HEK293 (cell line): ENCODE data around the gene C19orf12.

ENCODE experiments used
- CTCF ChIA-PET: fragments of 350-600 bp; formaldehyde crosslinking; extraction: SDS; loops from one replicate; lab custom pipeline; 2021; ENCODE audit warnings: antibody characterized with exemption; lab: Yijun Ruan, JAX
- POLR2A ChIA-PET: fragments of 300-600 bp; formaldehyde crosslinking; extraction: SDS; loops from one replicate; lab custom pipeline; 2020; ENCODE audit warnings: antibody characterized with exemption, inconsistent platforms; lab: Yijun Ruan, JAX
- H3K27ac ChIP-seq: fragments of 200-500 bp; sonication (Bioruptor generic); 2 replicates; pipeline ENCODE4 v1.5.1; 2014; ENCODE audit warnings: low read depth, low read length, control low read depth, inconsistent platforms; ENCODE audit errors: extremely low read depth
- H3K36me3 ChIP-seq, 2 experiments: fragments of 200-500 bp in 1 of 2; sonication (Bioruptor generic) in 1 of 2; 1 replicate in 1 of 2; 2 replicates in 1 of 2; pipeline ENCODE4 v1.5.1; 2014 to 2017; ENCODE audit warnings: inconsistent platforms in 2 of 2, low read length in 2 of 2; ENCODE audit not compliant: control insufficient read depth in 2 of 2, insufficient read depth in 1 of 2
- H3K4me1 ChIP-seq: fragments of 200-500 bp; sonication (Bioruptor generic); 2 replicates; pipeline ENCODE4 v1.5.1; 2014; ENCODE audit warnings: mild to moderate bottlenecking, low read length, inconsistent platforms; ENCODE audit not compliant: control insufficient read depth, insufficient read depth
- H3K4me3 ChIP-seq: 2 replicates; pipeline ENCODE4 v1.5.1; 2011; ENCODE audit warnings: low read depth, mild to moderate bottlenecking, control low read depth, low read length, moderate library complexity
- H3K9me3 ChIP-seq: fragments of 200-500 bp; sonication (Bioruptor generic); 2 replicates; pipeline ENCODE4 v1.5.1; 2014; ENCODE audit warnings: low read depth, low read length, inconsistent platforms; ENCODE audit not compliant: control insufficient read depth, insufficient read depth
- IKZF3 ChIP-seq: fragments of 450-650 bp; IDR thresholded peaks from 2 replicates; pipeline ENCODE4 v1.5.0; 2018; ENCODE audit warnings: missing biosample characterization, mild to moderate bottlenecking, missing genetic modification characterization, moderate library complexity
- INSM2 ChIP-seq: fragments of 450-650 bp; formaldehyde crosslinking; IDR thresholded peaks from 2 replicates; pipeline ENCODE4 v1.5.1; 2016; ENCODE audit warnings: missing biosample characterization, missing genetic modification characterization
- MYNN ChIP-seq: fragments of 450-650 bp; formaldehyde crosslinking; IDR thresholded peaks from 2 replicates; pipeline ENCODE4 v1.5.1; 2016; ENCODE audit warnings: missing biosample characterization, missing genetic modification characterization, borderline replicate concordance
- PRDM1 ChIP-seq: fragments of 450-650 bp; formaldehyde crosslinking; IDR thresholded peaks from 2 replicates; pipeline ENCODE4; 2016; ENCODE audit warnings: missing biosample characterization, missing genetic modification characterization
- ZBTB21 ChIP-seq: fragments of 450-650 bp; formaldehyde crosslinking; IDR thresholded peaks from 2 replicates; pipeline ENCODE4 v1.5.1; 2017; ENCODE audit warnings: missing biosample characterization, missing genetic modification characterization
- ZBTB44 ChIP-seq: fragments of 450-650 bp; IDR thresholded peaks from 2 replicates; pipeline ENCODE4 v1.5.1; 2018; ENCODE audit warnings: missing biosample characterization, mild to moderate bottlenecking, missing genetic modification characterization
- ZBTB7A ChIP-seq: fragments of 450-650 bp; formaldehyde crosslinking; IDR thresholded peaks from 2 replicates; pipeline ENCODE4 v1.5.1; 2016; ENCODE audit warnings: low read depth, missing biosample characterization, missing genetic modification characterization
- ZFP3 ChIP-seq: fragments of 450-650 bp; formaldehyde crosslinking; IDR thresholded peaks from 2 replicates; pipeline ENCODE4 v1.5.1; 2016; ENCODE audit warnings: low read depth, missing biosample characterization, missing genetic modification characterization
- ZIC2 ChIP-seq: fragments of 450-650 bp; formaldehyde crosslinking; IDR thresholded peaks from 2 replicates; pipeline ENCODE4 v1.5.1; 2016; ENCODE audit warnings: missing biosample characterization, missing genetic modification characterization
- ZNF140 ChIP-seq: fragments of 450-650 bp; formaldehyde crosslinking; IDR thresholded peaks from 2 replicates; pipeline ENCODE4 v1.5.1; 2016; ENCODE audit warnings: missing biosample characterization, missing genetic modification characterization
- ZNF214 ChIP-seq: fragments of 450-650 bp; formaldehyde crosslinking; IDR thresholded peaks from 2 replicates; pipeline ENCODE4 v1.5.1; 2017; ENCODE audit warnings: missing biosample characterization, mild to moderate bottlenecking, missing genetic modification characterization, borderline replicate concordance
- ZNF23 ChIP-seq: fragments of 450-650 bp; formaldehyde crosslinking; IDR thresholded peaks from 2 replicates; pipeline ENCODE4 v1.5.1; 2016; ENCODE audit warnings: missing biosample characterization, missing genetic modification characterization, borderline replicate concordance
- ZNF266 ChIP-seq: fragments of 450-650 bp; formaldehyde crosslinking; IDR thresholded peaks from 2 replicates; pipeline ENCODE4 v1.5.1; 2016; ENCODE audit warnings: missing biosample characterization, missing genetic modification characterization, low read depth
- ZNF302 ChIP-seq: fragments of 450-650 bp; formaldehyde crosslinking; IDR thresholded peaks from 2 replicates; pipeline ENCODE4 v1.5.1; 2016; ENCODE audit warnings: missing biosample characterization, missing genetic modification characterization, low read depth
- ZNF394 ChIP-seq: fragments of 450-650 bp; formaldehyde crosslinking; IDR thresholded peaks from 2 replicates; pipeline ENCODE4 v1.5.1; 2016; ENCODE audit warnings: missing biosample characterization, missing genetic modification characterization, mild to moderate bottlenecking, moderate library complexity, borderline replicate concordance
- ZNF398 ChIP-seq: fragments of 450-650 bp; formaldehyde crosslinking; IDR thresholded peaks from 2 replicates; pipeline ENCODE4 v1.5.1; 2017; ENCODE audit warnings: missing biosample characterization, missing genetic modification characterization
- ZNF488 ChIP-seq: fragments of 450-650 bp; formaldehyde crosslinking; IDR thresholded peaks from 2 replicates; pipeline ENCODE4 v1.5.1; 2016; ENCODE audit warnings: missing biosample characterization, missing genetic modification characterization
- ZNF76 ChIP-seq: fragments of 450-650 bp; formaldehyde crosslinking; IDR thresholded peaks from 2 replicates; pipeline ENCODE4; 2016; ENCODE audit warnings: low read depth, missing biosample characterization, missing genetic modification characterization, borderline replicate concordance
- TF ChIP-seq, protein P1 (sequence below): fragments of 450-650 bp; formaldehyde crosslinking; IDR thresholded peaks from 2 replicates; pipeline ENCODE4 v1.5.1; 2016; ENCODE audit warnings: missing biosample characterization, missing genetic modification characterization

The C19orf12 gene

GRCh38 chr19:29702161-29702962 is 12.7 kb downstream of the C19orf12 start:
- H3K27ac ChIP-seq, result no peak overlapping the region
- H3K4me3 ChIP-seq, result no peak overlapping the region
- CTCF ChIA-PET, result interaction anchor here (0.6 kb wide), 1 partner anchor 151 kb away, joined by 3 read pairs; no protein-coding TSS in a partner anchor
- H3K36me3 ChIP-seq, result peaks cover 30 to 45% of the 10 kb centered on the region in 2 experiments
- POLR2A ChIA-PET, result interaction anchor here (1.2 kb wide), 1 partner anchor 12 kb away, joined by 3 read pairs; the partner anchor contains the start of gene C19orf12
- TF ChIP-seq MYNN (tag by site-specific recombination) (no peak), ZIC2 (tag by site-specific recombination) (peak; percentile 81)
- H3K4me1 ChIP-seq, result no peaks in the 10 kb centered on the region
- H3K9me3 ChIP-seq, result no peaks in the 10 kb centered on the region

DNA sequence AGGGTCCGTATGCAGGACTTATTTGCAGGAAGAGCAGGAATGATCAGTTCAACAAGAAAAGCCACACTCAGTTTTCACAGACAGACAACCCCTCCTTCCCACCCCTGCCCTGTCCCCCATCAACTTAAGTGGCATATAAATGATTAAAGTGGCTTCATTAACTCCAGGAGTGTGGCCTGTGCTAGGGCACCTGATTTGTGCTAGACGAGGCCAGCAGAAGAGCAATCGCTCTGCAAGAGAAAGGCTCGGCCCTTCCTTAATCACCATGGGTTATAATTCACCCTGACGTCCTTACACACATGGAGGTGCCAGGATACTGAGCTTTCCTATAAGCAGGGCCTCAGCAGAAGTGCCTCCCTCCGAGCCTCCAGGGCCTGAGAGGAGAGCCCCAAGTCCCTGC is 14.6 kb downstream of the C19orf12 start:
- Histone ChIP-seq H3K27ac (no peak overlapping the region), H3K9me3 (no peaks in the 10 kb centered on the region), H3K4me1 (no peaks in the 10 kb centered on the region), H3K36me3 (peaks cover 15 to 27% of the 10 kb centered on the region in 2 experiments), H3K4me3 (no peak overlapping the region)
- CTCF ChIA-PET, result interaction anchor here (0.8 to 3.1 kb wide), 7 partner anchors 9 to 113 kb away, joined by 3 to 25 read pairs (median 4); partner anchors contain the start of gene C19orf12
- no peak for TF ChIP-seq ZNF140
- POLR2A ChIA-PET, result interaction anchor here (1.0 to 2.7 kb wide), 3 partner anchors 11 to 94 kb away, joined by 3 to 16 read pairs (median 4); partner anchors contain the start of genes C19orf12 and POP4

GRCh38 chr19:29699861-29700260 is 15.2 kb downstream of the C19orf12 start:
- H3K4me1 ChIP-seq, result no peaks in the 10 kb centered on the region
- ChIA-PET CTCF (interaction anchor here (0.6 to 3.1 kb wide), 10 partner anchors 8 to 113 kb away, joined by 3 to 25 read pairs (median 4); partner anchors contain the start of gene C19orf12), POLR2A (interaction anchor here (1.0 to 2.7 kb wide), 3 partner anchors 12 to 94 kb away, joined by 3 to 16 read pairs (median 4); partner anchors contain the start of genes C19orf12 and POP4)
- H3K9me3 ChIP-seq, result no peaks in the 10 kb centered on the region
- no peak overlapping the region for H3K27ac ChIP-seq
- no peak overlapping the region for H3K4me3 ChIP-seq
- H3K36me3 ChIP-seq, result peaks cover 15 to 22% of the 10 kb centered on the region in 2 experiments
- TF ChIP-seq INSM2 (tag by site-specific recombination) (no peak), ZNF23 (tag by site-specific recombination) (no peak), ZBTB21 (tag by site-specific recombination) (no peak), ZFP3 (no peak), IKZF3 (tag by site-specific recombination) (no peak), PRDM1 (tag by site-specific recombination) (no peak), ZNF488 (no peak), ZNF266 (tag by site-specific recombination) (no peak), ZNF302 (tag by site-specific recombination) (no peak), ZNF76 (no peak), ZBTB44 (tag by site-specific recombination) (no peak), ZBTB7A (tag by site-specific recombination) (no peak), ZNF398 (tag by site-specific recombination) (no peak), ZNF394 (no peak), ZNF214 (no peak)
- TF ChIP-seq, protein P1, sequence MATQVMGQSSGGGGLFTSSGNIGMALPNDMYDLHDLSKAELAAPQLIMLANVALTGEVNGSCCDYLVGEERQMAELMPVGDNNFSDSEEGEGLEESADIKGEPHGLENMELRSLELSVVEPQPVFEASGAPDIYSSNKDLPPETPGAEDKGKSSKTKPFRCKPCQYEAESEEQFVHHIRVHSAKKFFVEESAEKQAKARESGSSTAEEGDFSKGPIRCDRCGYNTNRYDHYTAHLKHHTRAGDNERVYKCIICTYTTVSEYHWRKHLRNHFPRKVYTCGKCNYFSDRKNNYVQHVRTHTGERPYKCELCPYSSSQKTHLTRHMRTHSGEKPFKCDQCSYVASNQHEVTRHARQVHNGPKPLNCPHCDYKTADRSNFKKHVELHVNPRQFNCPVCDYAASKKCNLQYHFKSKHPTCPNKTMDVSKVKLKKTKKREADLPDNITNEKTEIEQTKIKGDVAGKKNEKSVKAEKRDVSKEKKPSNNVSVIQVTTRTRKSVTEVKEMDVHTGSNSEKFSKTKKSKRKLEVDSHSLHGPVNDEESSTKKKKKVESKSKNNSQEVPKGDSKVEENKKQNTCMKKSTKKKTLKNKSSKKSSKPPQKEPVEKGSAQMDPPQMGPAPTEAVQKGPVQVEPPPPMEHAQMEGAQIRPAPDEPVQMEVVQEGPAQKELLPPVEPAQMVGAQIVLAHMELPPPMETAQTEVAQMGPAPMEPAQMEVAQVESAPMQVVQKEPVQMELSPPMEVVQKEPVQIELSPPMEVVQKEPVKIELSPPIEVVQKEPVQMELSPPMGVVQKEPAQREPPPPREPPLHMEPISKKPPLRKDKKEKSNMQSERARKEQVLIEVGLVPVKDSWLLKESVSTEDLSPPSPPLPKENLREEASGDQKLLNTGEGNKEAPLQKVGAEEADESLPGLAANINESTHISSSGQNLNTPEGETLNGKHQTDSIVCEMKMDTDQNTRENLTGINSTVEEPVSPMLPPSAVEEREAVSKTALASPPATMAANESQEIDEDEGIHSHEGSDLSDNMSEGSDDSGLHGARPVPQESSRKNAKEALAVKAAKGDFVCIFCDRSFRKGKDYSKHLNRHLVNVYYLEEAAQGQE (tag by site-specific recombination), result no peak
